Large intestine (tissue), 12 donors: ENCODE measurements around the gene STX7. TPM values are rescaled to one million over a fixed set of nuclear protein-coding genes. Genes with fewer than 3 reads are reported as not detected.
"Not testable (repeated sequence)": the region's sequence is repeated elsewhere in the genome, so short reads cannot be mapped to it uniquely, and the experiment has no call there.

ENCODE experiments used
- DNase-seq, 2 donors: peaks; one replicate each; pipeline versions ENCODE4 v3.0.0 to v3.0.0-alpha.2; 2013
- H3K27ac ChIP-seq: one replicate; pipeline ENCODE4 v1.5.1; 2013; ENCODE audit warnings: low read length
- H3K27me3 ChIP-seq: 2 replicates; pipeline ENCODE4 v1.6.1; 2013; ENCODE audit warnings: low read length; ENCODE audit not compliant: control insufficient read depth, insufficient read depth
- H3K36me3 ChIP-seq: 2 replicates; pipeline ENCODE4 v1.6.1; 2013; ENCODE audit warnings: low read length; ENCODE audit not compliant: control insufficient read depth, insufficient read depth
- H3K4me1 ChIP-seq: one replicate; pipeline ENCODE4 v1.6.1; 2013; ENCODE audit warnings: low read length; ENCODE audit not compliant: control insufficient read depth, insufficient read depth
- H3K4me3 ChIP-seq: one replicate; pipeline ENCODE4 v1.5.1; 2013; ENCODE audit warnings: low read length
- H3K9me3 ChIP-seq: one replicate; pipeline ENCODE4 v1.6.1; 2013; ENCODE audit warnings: mild to moderate bottlenecking, low read depth, low read length, moderate library complexity; ENCODE audit not compliant: control insufficient read depth
- WGBS: methylation state at CpG from one replicate; pipeline ENCODE4 v1.1.5; 2013; ENCODE audit warnings: low lambda C conversion rate; ENCODE audit not compliant: insufficient coverage; 5-methylcytosine and 5-hydroxymethylcytosine counted together
- long read RNA-seq, 11 donors: transcript quantifications; one replicate each; lab custom pipeline, GENCODE V29; 2026
- polyA plus RNA-seq: library from polyadenylated mRNA; unstranded; fragments of 120-200 nt; gene quantifications from one replicate; pipeline ENCODE4 v1.2.1, GENCODE V29; 2013

Gene STX7, protein sequence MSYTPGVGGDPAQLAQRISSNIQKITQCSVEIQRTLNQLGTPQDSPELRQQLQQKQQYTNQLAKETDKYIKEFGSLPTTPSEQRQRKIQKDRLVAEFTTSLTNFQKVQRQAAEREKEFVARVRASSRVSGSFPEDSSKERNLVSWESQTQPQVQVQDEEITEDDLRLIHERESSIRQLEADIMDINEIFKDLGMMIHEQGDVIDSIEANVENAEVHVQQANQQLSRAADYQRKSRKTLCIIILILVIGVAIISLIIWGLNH
- 78.6 TPM for polyA plus RNA-seq
- long read RNA-seq, donor 1, full-length matches to known transcripts: 13 of 13 reads
- long read RNA-seq, donor 1, partial matches to known transcripts: 0 of 13 reads
- long read RNA-seq, donor 1, other reads (novel, unspliced or antisense): 0 of 13 reads
- long read RNA-seq, donor 2, full-length matches to known transcripts: 38 of 43 reads
- long read RNA-seq, donor 2, partial matches to known transcripts: 5 of 43 reads
- long read RNA-seq, donor 2, other reads (novel, unspliced or antisense): 0 of 43 reads
- long read RNA-seq, donor 3, full-length matches to known transcripts: 32 of 66 reads
- long read RNA-seq, donor 3, partial matches to known transcripts: 34 of 66 reads
- long read RNA-seq, donor 3, other reads (novel, unspliced or antisense): 0 of 66 reads
- long read RNA-seq, donor 4, full-length matches to known transcripts: 2 of 2 reads
- long read RNA-seq, donor 4, partial matches to known transcripts: 0 of 2 reads
- long read RNA-seq, donor 4, other reads (novel, unspliced or antisense): 0 of 2 reads
- long read RNA-seq, donor 5, full-length matches to known transcripts: 17 of 17 reads
- long read RNA-seq, donor 5, partial matches to known transcripts: 0 of 17 reads
- long read RNA-seq, donor 5, other reads (novel, unspliced or antisense): 0 of 17 reads
- long read RNA-seq, donor 6, full-length matches to known transcripts: 30 of 83 reads
- long read RNA-seq, donor 6, partial matches to known transcripts: 53 of 83 reads
- long read RNA-seq, donor 6, other reads (novel, unspliced or antisense): 0 of 83 reads
- long read RNA-seq, donor 7, full-length matches to known transcripts: 11 of 11 reads
- long read RNA-seq, donor 7, partial matches to known transcripts: 0 of 11 reads
- long read RNA-seq, donor 7, other reads (novel, unspliced or antisense): 0 of 11 reads
- long read RNA-seq, donor 8, full-length matches to known transcripts: 38 of 54 reads
- long read RNA-seq, donor 8, partial matches to known transcripts: 16 of 54 reads
- long read RNA-seq, donor 8, other reads (novel, unspliced or antisense): 0 of 54 reads
- long read RNA-seq, donor 9, full-length matches to known transcripts: 26 of 34 reads
- long read RNA-seq, donor 9, partial matches to known transcripts: 8 of 34 reads
- long read RNA-seq, donor 9, other reads (novel, unspliced or antisense): 0 of 34 reads
- long read RNA-seq, donor 10, full-length matches to known transcripts: 25 of 36 reads
- long read RNA-seq, donor 10, partial matches to known transcripts: 11 of 36 reads
- long read RNA-seq, donor 10, other reads (novel, unspliced or antisense): 0 of 36 reads
- long read RNA-seq, donor 11, full-length matches to known transcripts: 20 of 25 reads
- long read RNA-seq, donor 11, partial matches to known transcripts: 5 of 25 reads
- long read RNA-seq, donor 11, other reads (novel, unspliced or antisense): 0 of 25 reads

DNA sequence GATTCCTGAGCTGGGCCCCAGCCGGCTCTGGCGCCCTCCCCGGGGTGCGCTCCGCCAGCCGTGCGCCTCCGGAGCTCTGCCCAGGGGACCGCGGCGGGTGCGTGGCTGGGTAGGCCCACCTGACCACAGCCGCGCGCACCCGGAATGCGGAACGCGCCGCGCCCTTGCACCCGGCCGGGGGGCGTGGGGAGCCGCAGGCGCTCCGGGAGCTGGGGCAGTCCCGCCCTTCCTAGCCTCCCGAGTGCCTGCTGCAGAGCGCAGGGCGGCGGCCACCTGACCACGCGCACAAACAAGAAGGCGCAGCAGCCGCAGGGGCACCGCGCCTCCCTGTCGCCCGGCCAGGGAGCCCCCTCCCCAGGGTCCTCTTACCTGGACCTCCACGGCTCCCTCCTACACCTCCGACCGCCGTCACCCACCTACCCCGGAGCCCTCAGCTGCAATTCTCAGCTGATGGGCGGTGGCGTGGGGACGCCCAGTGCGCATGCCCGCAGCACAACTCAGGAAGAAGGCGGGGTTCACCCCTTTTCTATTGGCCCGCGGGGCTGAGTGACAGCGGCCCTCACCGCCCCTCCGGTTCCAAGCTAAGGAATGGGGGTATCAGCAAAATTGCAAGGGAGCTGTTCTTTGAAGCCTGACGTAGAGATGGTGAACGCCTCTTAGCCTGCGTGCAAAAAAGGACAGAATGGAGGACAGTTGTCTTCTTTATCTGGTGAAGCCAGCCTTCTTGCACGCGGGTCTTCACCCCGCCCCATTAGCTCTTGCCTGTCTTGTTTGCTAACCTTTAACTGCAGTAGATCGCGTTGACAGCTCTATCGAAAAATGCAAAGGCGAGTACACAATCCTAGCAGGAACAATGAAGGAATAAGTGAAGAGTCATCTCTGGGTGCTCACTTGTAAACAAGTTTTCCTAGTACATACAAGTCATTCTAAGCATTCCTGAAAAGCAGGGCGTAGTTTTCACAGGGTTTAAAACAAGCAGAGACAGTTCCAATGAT, at the start of gene STX7:
Gene STX7, minus strand, starts transcription at position 479 of the 995 bp plus-strand sequence. CDS start 9,586 bp downstream, outside the sequence.
- Histone ChIP-seq H3K4me1 (peaks cover 13% of the 10 kb centered on the region), H3K27me3 (no peaks in the 10 kb centered on the region), H3K36me3 (peaks cover 8% of the 10 kb centered on the region), H3K4me3 (peak within 1 kb of the TSS; percentile 92), H3K27ac (peak within 1 kb of the TSS; percentile 89), H3K9me3 (no peaks in the 10 kb centered on the region)
- WGBS: no CpG with 5 or more reads among the region's 67 CpGs
- DNase-seq: peak; percentile 91 to 96

- H3K4me3 ChIP-seq, H3K27me3 ChIP-seq, H3K27ac ChIP-seq, H3K9me3 ChIP-seq, DNase-seq, H3K4me1 ChIP-seq, H3K36me3 ChIP-seq: not testable (repeated sequence)
- 100% methylated on average over 1 of the region's 3 CpGs for WGBS
Measured at GRCh38 chr6:132560087-132560486, 47.2 kb upstream of the STX7 start.

- Histone ChIP-seq H3K4me3 (no peak within 1 kb of the TSS), H3K27ac (no peak within 1 kb of the TSS), H3K9me3 (no peaks in the 10 kb centered on the region), H3K4me1 (no peaks in the 10 kb centered on the region), H3K36me3 (no peaks in the 10 kb centered on the region), H3K27me3 (no peaks in the 10 kb centered on the region)
- DNase-seq: no peak
- no CpG with 5 or more reads among the region's 2 CpGs for WGBS
Measured at GRCh38 chr6:132552372-132552771, 39.5 kb upstream of the STX7 start, which contains the start of gene TAAR8. Gene TAAR8 (plus strand): TSS chr6:132552672. CDS start chr6:132552693, 21 bp downstream.

- Histone ChIP-seq H3K27ac (no peak overlapping the region), H3K4me3 (no peak overlapping the region), H3K36me3 (no peaks in the 10 kb centered on the region), H3K4me1 (no peaks in the 10 kb centered on the region), H3K27me3 (no peaks in the 10 kb centered on the region), H3K9me3 (no peaks in the 10 kb centered on the region)
- no peak for DNase-seq
- WGBS: no CpG with 5 or more reads among the region's 4 CpGs
Measured at GRCh38 chr6:132551214-132551613, 38.3 kb upstream of the STX7 start.

DNA sequence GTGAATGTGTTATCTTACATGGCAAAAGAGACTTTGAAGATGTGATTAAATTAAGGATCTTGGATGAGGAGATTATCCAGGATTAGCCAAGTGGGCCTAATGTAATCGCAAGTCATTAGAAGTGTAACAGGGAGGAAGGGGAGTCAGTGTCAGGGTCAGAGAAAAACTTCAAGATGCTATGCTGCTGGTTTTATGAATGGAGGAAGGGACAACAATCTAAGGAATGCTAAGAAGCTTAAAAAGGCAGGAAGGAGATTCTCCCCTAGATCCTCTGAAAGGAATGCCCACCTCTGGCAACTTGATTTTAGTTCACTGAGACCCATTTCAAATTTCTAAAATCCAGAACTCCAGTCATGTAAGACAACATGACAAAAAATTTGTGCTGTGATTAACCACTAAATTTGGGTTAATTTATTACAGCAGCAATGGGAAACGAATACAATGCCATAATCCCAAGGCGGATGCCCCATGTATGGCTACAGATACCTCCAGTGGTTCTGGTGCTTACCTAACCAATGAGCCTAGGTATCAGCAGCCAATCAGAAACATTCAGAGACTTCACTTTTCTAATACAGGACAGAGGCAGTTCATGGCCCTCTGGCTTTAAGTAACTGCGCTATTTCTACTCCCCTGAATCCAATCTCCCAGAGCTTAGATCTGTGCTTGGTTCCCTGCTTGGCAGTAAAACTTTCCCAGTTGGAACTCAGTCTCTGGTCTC, 36.0 kb upstream of the STX7 start:
- Histone ChIP-seq H3K9me3 (no peaks in the 10 kb centered on the region), H3K4me1 (no peaks in the 10 kb centered on the region), H3K27me3 (no peaks in the 10 kb centered on the region), H3K36me3 (no peaks in the 10 kb centered on the region), H3K27ac (no peak overlapping the region), H3K4me3 (no peak overlapping the region)
- WGBS: no CpG with 5 or more reads among the region's 4 CpGs
- no peak for DNase-seq

GRCh38 chr6:132544826-132545225, 31.9 kb upstream of the STX7 start:
- Histone ChIP-seq H3K36me3 (no peaks in the 10 kb centered on the region), H3K4me1 (no peaks in the 10 kb centered on the region), H3K27me3 (no peaks in the 10 kb centered on the region), H3K4me3 (no peak overlapping the region), H3K9me3 (no peaks in the 10 kb centered on the region), H3K27ac (no peak overlapping the region)
- DNase-seq: no peak

DNA sequence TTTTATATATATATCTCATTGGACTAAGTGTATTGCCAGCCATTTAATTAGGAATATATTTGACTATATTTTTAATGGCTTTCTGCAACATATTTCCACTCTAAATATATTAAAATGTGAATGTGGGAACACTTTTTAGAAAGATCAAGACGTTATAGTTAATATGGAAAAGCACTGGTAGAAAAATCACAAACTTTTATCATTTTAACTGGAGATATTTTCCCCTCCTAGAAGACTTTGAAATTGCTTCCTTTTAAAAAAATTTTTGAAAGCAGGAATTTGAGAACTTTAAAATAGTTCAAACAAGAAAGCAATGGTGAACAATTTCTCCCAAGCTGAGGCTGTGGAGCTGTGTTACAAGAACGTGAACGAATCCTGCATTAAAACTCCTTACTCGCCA, 25.1 kb upstream of the STX7 start, which contains the start of gene TAAR9:
Gene TAAR9, plus strand, starts transcription at position 301 of the 400 bp plus-strand sequence. Its CDS starts 13 bp downstream, at position 314.
- WGBS: 93% methylated on average over 3 of the region's 4 CpGs

DNA sequence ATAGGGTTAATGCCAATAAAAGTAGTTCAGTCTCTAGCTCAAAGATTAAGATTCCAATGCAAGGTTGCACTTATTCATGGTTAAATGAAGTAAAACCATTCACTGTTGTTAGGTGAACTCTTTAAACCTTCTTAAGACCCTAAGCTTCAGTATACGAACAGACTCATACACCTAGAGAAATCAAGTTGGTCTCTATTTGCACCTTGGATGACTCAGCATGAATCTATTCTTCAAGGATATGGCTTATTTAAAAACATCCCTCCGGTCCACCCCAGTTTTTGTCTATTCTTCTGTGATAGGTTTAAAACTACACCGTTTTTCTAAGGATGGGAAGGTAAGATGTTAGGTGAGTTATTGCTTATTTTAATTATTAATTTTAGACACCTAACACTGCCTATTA, 24.2 kb upstream of the STX7 start:
- no peak for DNase-seq
- H3K4me3 ChIP-seq: no peak overlapping the region
- H3K27ac ChIP-seq: no peak overlapping the region
- WGBS: 87% methylated on average over 3 of the region's 3 CpGs
- no peaks in the 10 kb centered on the region for H3K36me3 ChIP-seq
- peaks cover 9% of the 10 kb centered on the region for H3K27me3 ChIP-seq
- no peaks in the 10 kb centered on the region for H3K4me1 ChIP-seq
- H3K9me3 ChIP-seq: no peaks in the 10 kb centered on the region

More for the DNA sequence above, 25.1 kb upstream of the STX7 start, which contains the start of gene TAAR9:
- no peaks in the 10 kb centered on the region for H3K4me1 ChIP-seq
- no peaks in the 10 kb centered on the region for H3K9me3 ChIP-seq
- H3K4me3 ChIP-seq: no peak within 1 kb of the TSS
- H3K27me3 ChIP-seq: peaks cover 9% of the 10 kb centered on the region
- DNase-seq: no peak
- H3K27ac ChIP-seq: no peak within 1 kb of the TSS
- H3K36me3 ChIP-seq: no peaks in the 10 kb centered on the region
